Subcutaneous abdominal adipose tissue (tissue), 5 donors: Measurements from ENCODE around the gene MYBPC3.

Experiments used
- H3K27ac ChIP-seq: one replicate; pipeline ENCODE4 v1.7.0; 2013; ENCODE audit warnings: low read depth, mild to moderate bottlenecking, inconsistent platforms, low read length, moderate library complexity
- H3K27me3 ChIP-seq, 5 donors: one replicate each; pipeline ENCODE4 v1.7.0; 2013; ENCODE audit warnings: low read length in 5 of 5, inconsistent platforms in 1 of 5; ENCODE audit not compliant: control insufficient read depth in 5 of 5, insufficient read depth in 4 of 5
- H3K36me3 ChIP-seq, 5 donors: one replicate each; pipeline ENCODE4 v1.7.0; 2013; ENCODE audit warnings: low read length in 5 of 5; ENCODE audit not compliant: control insufficient read depth in 5 of 5, insufficient read depth in 5 of 5
- H3K4me1 ChIP-seq, 5 donors: one replicate each; pipeline ENCODE4 v1.7.0; 2013; ENCODE audit warnings: low read length in 5 of 5, mild to moderate bottlenecking in 3 of 5, moderate library complexity in 1 of 5; ENCODE audit not compliant: control insufficient read depth in 5 of 5, insufficient read depth in 5 of 5
- H3K4me3 ChIP-seq, 5 donors: one replicate each; pipeline ENCODE4 v1.7.0; 2013; ENCODE audit warnings: low read length in 5 of 5, low read depth in 1 of 5
- H3K9ac ChIP-seq, 5 donors: one replicate each; pipeline ENCODE4 v1.7.0; 2013; ENCODE audit warnings: low read length in 5 of 5, mild to moderate bottlenecking in 4 of 5, moderate library complexity in 3 of 5
- H3K9me3 ChIP-seq, 5 donors: one replicate each; pipeline ENCODE4 v1.7.0; 2013; ENCODE audit warnings: low read length in 5 of 5; ENCODE audit not compliant: control insufficient read depth in 5 of 5
- donor health status: healthy.
- donor health status: healthy.
- donor health status: healthy.
- donor health status: healthy.
- donor health status: healthy.

MYBPC3 gene

DNA sequence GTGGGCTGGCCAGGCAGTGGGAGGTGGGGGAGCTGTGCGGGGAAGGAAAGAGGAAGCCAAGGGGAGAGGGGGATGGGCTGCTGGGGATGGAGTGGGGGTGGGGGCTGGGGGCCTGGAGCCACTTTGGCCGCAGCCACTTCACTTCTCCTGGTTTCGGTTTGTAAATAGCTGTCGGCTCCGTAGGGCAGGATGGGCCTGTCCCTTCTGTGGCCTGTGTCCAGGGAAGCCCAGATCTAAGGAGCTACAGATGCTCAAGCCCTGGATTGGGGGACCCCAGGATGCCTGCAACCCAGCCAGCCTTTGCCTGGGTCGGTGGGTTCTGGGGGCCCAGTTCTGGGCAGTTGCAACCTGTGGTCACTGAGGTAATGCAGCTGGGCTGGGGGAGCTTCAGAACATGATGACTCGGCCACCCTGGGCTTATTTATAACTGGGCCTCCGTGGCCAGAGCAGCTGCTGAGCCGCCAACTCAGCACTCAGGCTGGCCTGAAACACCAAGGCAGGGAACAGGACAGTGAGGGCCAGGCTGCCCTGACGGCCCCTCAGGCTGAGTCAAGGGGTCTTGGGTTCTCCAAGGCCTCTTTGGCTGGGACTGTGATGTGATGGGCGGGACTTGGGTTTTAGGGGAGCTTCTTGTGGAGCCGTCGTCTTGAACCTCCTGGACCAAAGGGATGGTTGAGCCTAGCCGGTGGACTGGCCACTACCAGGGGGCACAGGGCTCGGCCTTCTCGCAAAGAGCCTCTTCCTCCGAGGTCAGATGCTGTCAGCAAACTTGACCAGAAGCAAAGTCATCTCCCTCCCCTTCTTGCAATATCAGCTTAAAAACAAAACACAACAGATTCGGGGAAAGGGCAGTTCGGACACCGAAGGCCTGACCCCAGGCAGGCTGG is 40.9 kb upstream of the MYBPC3 start:
- H3K4me1 ChIP-seq = peaks cover 0 to 71% (median 31%) of the 10 kb centered on the region in 5 donors
- no peaks in the 10 kb centered on the region for H3K27me3 ChIP-seq
- H3K27ac ChIP-seq = peak overlapping the region; percentile 88
- no peaks in the 10 kb centered on the region for H3K9me3 ChIP-seq
- peak overlapping the region in 4 of 5 donors; percentile 12 to 48 (median 29) for H3K9ac ChIP-seq
- H3K4me3 ChIP-seq = no peak overlapping the region
- no peaks in the 10 kb centered on the region for H3K36me3 ChIP-seq

GRCh38 chr11:47392546-47393162 is 40.2 kb upstream of the MYBPC3 start:
- Histone ChIP-seq H3K27ac (peak overlapping the region; percentile 41), H3K36me3 (no peaks in the 10 kb centered on the region), H3K27me3 (no peaks in the 10 kb centered on the region), H3K4me1 (peaks cover 0 to 77% (median 34%) of the 10 kb centered on the region in 5 donors), H3K9ac (no peak overlapping the region), H3K9me3 (no peaks in the 10 kb centered on the region), H3K4me3 (no peak overlapping the region)

GRCh38 chr11:47391711-47392432 is 39.4 kb upstream of the MYBPC3 start:
- Histone ChIP-seq H3K36me3 (no peaks in the 10 kb centered on the region), H3K27ac (peak overlapping the region; percentile 41), H3K27me3 (no peaks in the 10 kb centered on the region), H3K4me1 (peaks cover 0 to 77% (median 34%) of the 10 kb centered on the region in 5 donors), H3K9ac (peak overlapping the region in 2 of 5 donors; percentile 42 to 54), H3K4me3 (no peak overlapping the region), H3K9me3 (no peaks in the 10 kb centered on the region)

- H3K36me3 ChIP-seq = no peaks in the 10 kb centered on the region
- peak overlapping the region in 2 of 5 donors; percentile 42 to 54 for H3K9ac ChIP-seq
- H3K27ac ChIP-seq = no peak overlapping the region
- peaks cover 0 to 77% (median 34%) of the 10 kb centered on the region in 5 donors for H3K4me1 ChIP-seq
- no peaks in the 10 kb centered on the region for H3K9me3 ChIP-seq
- no peak overlapping the region for H3K4me3 ChIP-seq
- no peaks in the 10 kb centered on the region for H3K27me3 ChIP-seq
Observed at GRCh38 chr11:47391077-47391583, 38.6 kb upstream of the MYBPC3 start.

DNA sequence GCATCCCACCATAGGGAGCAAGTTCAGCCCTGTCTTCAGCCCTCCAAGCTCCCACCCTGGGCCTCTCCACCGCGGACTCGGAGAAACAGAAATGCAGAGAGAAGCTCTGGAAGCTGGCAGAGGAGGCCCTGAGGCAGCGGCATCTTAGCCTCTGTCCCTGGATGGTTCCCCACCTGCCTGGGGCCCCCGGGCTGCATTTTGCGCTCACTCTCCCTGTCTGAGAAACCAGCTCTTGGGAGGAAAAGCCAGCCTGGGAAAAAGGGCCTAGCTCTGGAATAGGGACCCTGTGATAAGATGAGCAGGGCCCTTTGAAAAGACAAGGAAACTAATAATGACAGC is 37.9 kb upstream of the MYBPC3 start:
- no peaks in the 10 kb centered on the region for H3K9me3 ChIP-seq
- H3K27me3 ChIP-seq = no peaks in the 10 kb centered on the region
- peak overlapping the region in 1 of 5 donors; percentile 42 for H3K9ac ChIP-seq
- no peak overlapping the region for H3K27ac ChIP-seq
- peaks cover 0 to 69% (median 31%) of the 10 kb centered on the region in 5 donors for H3K4me1 ChIP-seq
- H3K4me3 ChIP-seq = no peak overlapping the region
- no peaks in the 10 kb centered on the region for H3K36me3 ChIP-seq

GRCh38 chr11:47389577-47390421 is 37.3 kb upstream of the MYBPC3 start:
- no peak overlapping the region for H3K27ac ChIP-seq
- H3K9me3 ChIP-seq = no peaks in the 10 kb centered on the region
- no peaks in the 10 kb centered on the region for H3K27me3 ChIP-seq
- peak overlapping the region in 1 of 5 donors; percentile 13 for H3K9ac ChIP-seq
- peaks cover 0 to 63% (median 28%) of the 10 kb centered on the region in 5 donors for H3K4me1 ChIP-seq
- H3K36me3 ChIP-seq = no peaks in the 10 kb centered on the region
- peak overlapping the region in 1 of 5 donors; percentile 18 for H3K4me3 ChIP-seq

DNA sequence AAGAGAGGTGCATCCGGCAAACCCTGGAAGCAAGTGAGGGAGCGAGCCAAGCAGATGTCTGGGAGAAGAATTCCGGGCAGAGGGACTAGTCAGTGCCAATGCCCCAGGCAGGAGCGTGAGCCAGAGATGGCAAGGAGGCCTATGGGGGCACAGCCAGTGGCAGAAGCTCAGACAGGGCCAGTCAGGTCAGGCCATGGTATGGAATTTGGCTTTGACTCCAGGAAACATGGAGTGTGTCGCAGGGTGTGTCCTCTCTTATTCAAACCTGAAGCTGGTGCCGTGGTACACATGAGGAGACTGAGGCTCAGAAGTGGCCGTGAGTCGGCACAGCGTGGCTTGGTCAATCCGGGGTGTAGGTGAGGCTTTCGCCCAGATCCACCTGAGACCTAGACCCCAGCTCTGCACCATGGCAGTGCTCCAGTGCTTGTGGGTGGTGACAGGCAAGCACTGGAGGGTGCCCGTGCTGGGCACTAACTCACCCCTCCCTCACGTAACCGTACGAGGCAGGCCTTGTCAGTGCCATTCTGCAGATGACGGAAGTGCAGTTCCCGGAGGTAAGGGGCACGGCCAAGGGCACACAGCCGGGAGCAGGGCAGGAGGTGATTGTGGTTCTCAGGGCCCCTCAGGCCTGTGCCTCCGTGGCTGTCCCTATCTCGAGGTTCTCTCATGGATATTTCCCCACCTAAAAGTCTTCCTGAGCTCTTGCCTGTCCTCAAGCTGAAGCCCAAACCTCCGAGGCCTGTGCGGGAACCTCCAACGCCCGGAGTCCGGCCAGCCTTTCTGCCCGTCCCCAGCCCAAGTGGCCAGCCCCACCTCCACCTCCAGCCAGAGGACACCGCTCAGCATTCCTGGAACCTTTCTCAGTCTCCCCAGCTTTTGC is 36.4 kb upstream of the MYBPC3 start:
- H3K9me3 ChIP-seq = no peaks in the 10 kb centered on the region
- peaks cover 0 to 55% (median 21%) of the 10 kb centered on the region in 5 donors for H3K4me1 ChIP-seq
- H3K9ac ChIP-seq = peak overlapping the region in 1 of 5 donors; percentile 13
- no peak overlapping the region for H3K27ac ChIP-seq
- peak overlapping the region in 1 of 5 donors; percentile 18 for H3K4me3 ChIP-seq
- no peaks in the 10 kb centered on the region for H3K36me3 ChIP-seq
- no peaks in the 10 kb centered on the region for H3K27me3 ChIP-seq

DNA sequence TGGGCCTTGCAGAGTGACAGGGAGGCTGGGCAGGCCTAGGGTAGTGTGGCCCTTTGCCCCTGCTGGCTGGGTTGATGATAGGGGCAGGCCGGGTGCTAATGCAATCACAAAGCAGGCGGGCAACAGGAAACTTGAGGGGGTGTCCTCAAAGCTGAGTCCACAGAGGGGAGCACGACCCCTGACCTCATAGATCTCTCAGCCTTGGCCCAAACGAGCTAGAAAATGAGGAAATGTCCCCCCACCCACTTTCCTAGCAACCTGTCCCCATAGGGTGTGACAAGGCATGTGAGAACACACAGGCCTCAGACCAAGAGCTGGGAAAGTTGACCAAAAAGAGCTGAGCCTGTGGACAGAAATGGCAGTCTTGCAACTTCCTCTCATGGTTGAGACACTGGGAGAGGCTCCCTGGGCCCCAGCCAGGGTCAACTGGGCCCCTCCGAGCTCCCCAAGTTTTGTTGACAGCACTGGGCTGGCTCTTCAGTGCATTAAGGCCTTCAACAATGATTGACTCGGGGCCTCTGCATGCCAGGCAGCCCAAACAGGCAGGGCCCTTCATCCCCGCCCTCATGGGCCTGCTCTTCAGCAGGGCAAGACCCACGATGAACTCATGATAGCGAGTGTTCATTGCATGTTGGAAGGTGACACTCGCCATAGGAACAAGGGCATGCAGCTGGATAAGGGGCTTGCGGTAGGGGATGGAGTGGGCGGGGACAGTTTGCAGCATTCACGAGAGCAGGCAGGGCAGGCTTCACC is 35.6 kb upstream of the MYBPC3 start:
- Histone ChIP-seq H3K27me3 (no peaks in the 10 kb centered on the region), H3K4me3 (no peak overlapping the region), H3K9ac (no peak overlapping the region), H3K27ac (no peak overlapping the region), H3K4me1 (peaks cover 0 to 52% (median 23%) of the 10 kb centered on the region in 5 donors), H3K9me3 (no peaks in the 10 kb centered on the region), H3K36me3 (no peaks in the 10 kb centered on the region)
